Kasumi-1 (cell line): ENCODE measurements around the gene OSM.

Experiments used
- DNase-seq, 2 experiments: peaks; one replicate each; lab custom pipeline; 2025; lab: John Stamatoyannopoulos, UW

Gene OSM

GRCh38 chr22:30266445-30267381 lies at the start of gene OSM:
Gene OSM (minus strand): TSS chr22:30266851. CDS start chr22:30266799, 52 bp downstream.
- DNase-seq: peak; percentile 70 to 77

GRCh38 chr22:30315962-30316576 lies 49.4 kb upstream of the OSM start:
- DNase-seq: no peak

GRCh38 chr22:30314915-30315314 lies 48.3 kb upstream of the OSM start:
- DNase-seq: peak in 1 of 2 experiments; percentile 10

- no peak for DNase-seq
These were observed 47.1 kb upstream of the OSM start for GRCh38 chr22:30313527-30314363.

- DNase-seq: no peak
These were observed 45.4 kb upstream of the OSM start for GRCh38 chr22:30312053-30312452.

- no peak for DNase-seq
These were observed 44.5 kb upstream of the OSM start for GRCh38 chr22:30310881-30311771.

- DNase-seq: no peak
These were observed 43.5 kb upstream of the OSM start for GRCh38 chr22:30309951-30310741.

- DNase-seq: no peak
These were observed 42.0 kb upstream of the OSM start for GRCh38 chr22:30308518-30309230.

- DNase-seq: no peak
These were observed 41.4 kb upstream of the OSM start for GRCh38 chr22:30308093-30308492.

- no peak for DNase-seq
These were observed 40.5 kb upstream of the OSM start for GRCh38 chr22:30307041-30307574.

- no peak for DNase-seq
These were observed 40.0 kb upstream of the OSM start for GRCh38 chr22:30306627-30307011.

- DNase-seq: peak; percentile 56 to 65
These were observed 39.4 kb upstream of the OSM start for GRCh38 chr22:30305906-30306626.

GRCh38 chr22:30305519-30305905 lies 38.9 kb upstream of the OSM start:
- peak; percentile 95 to 96 for DNase-seq

- no peak for DNase-seq
These were observed 38.0 kb upstream of the OSM start for GRCh38 chr22:30304495-30305244.

- DNase-seq: no peak
These were observed 36.1 kb upstream of the OSM start for GRCh38 chr22:30302810-30303138.

GRCh38 chr22:30301995-30302809 lies 35.6 kb upstream of the OSM start:
- peak; percentile 91 to 95 for DNase-seq

- DNase-seq: no peak
These were observed 32.7 kb upstream of the OSM start for GRCh38 chr22:30299322-30299721.
